ENCODE results near the gene ALDH8A1. TPM values are rescaled to one million over a fixed set of nuclear protein-coding genes. Genes with fewer than 3 reads are reported as not detected.

ALDH8A1 gene
- total RNA-seq, 1 experiment from 2014 or later, result not detected

DNA sequence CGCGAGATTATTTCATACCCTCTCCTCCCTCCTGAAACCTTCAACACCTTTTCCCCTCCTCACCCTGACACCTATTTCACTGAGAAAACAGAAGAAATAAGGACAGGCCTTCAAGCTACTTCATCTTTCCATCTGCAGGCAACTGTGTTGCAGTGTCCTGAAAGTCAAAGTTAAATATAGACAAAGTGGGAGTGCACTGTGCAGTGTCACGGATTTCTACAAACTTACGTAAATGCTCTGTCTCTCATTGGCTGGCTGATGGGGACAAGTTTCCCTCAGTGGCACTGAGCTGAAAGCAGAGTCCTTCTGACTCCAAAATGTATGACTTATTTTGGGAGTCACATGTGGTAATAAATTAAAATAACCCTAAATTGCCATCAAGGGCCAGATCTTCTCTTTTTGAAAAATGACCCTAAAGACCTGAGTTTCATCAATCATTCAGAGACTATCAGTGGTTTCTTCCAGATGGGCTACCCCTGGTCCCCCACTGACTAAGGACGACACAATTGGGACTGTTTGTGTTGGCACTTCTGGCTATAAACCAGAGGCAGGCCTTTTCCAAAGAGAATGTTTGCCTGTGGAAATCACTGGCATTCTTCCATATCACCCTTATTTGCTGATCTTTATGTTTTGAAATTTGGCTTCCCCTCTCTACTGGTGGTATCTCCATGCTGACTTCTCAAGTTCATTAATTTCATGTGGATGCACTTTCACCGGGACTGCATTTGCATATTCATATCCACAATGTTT is 21.6 kb downstream of the ALDH8A1 start:
- H2BK120ac ChIP-seq (ENCODE audit: low read depth, low read length, poor library complexity, severe bottlenecking), result no peak overlapping the region
- no peaks in the 10 kb centered on the region; a peak in 1 of 5 replicates for H3K9me3 Mint-ChIP-seq

More for the DNA sequence above, 21.6 kb downstream of the ALDH8A1 start:
- no peak for DNase-seq
- Mint-ChIP-seq H3K27me3 (ENCODE audit: low read depth) (no peaks in the 10 kb centered on the region; the same call in 1 of the 2 replicates), H3K4me3 (no peak overlapping the region), H3K36me3 (ENCODE audit: insufficient read depth in 1 of 3, low read depth in 3 of 3) (no peaks in the 10 kb centered on the region), H3K27ac (peak overlapping the region in 1 of 3 experiments; percentile 22; a peak in 1 of 7 replicates), H3K4me1 (no peaks in the 10 kb centered on the region; a peak in 1 of 4 replicates)
- no peak overlapping the region for H3K18ac ChIP-seq (ENCODE audit: insufficient read length, low read depth, low read length)
- WGBS (ENCODE audit: extremely low coverage, insufficient read length, low lambda C conversion rate), result no CpG with 5 or more reads among the region's 6 CpGs
- no peak overlapping the region for H4K8ac ChIP-seq (replicated peaks; ENCODE audit: insufficient read length, low read depth, low read length)
- H3K23ac ChIP-seq (ENCODE audit: insufficient read length, low read depth, low read length), result no peak overlapping the region
- no peak overlapping the region for H3K4me2 ChIP-seq (ENCODE audit: insufficient read depth, insufficient read length, low read length)
- H3K9me3 ChIP-seq (ENCODE audit: control insufficient read depth, low read depth, low read length), result no peaks in the 10 kb centered on the region
- H3T11ph ChIP-seq (ENCODE audit: low read length), result no peak overlapping the region
- no peak overlapping the region for H3K27ac ChIP-seq (ENCODE audit: insufficient read length, low read depth, low read length)
- no peaks in the 10 kb centered on the region for H4K20me1 ChIP-seq (ENCODE audit: control insufficient read depth, insufficient read depth, insufficient read length)
- no peaks in the 10 kb centered on the region for H3K27me3 ChIP-seq (ENCODE audit: insufficient read depth, low read length)
- no peak overlapping the region for H4K5ac ChIP-seq (ENCODE audit: insufficient read length, low read depth, low read length)
- TF ChIP-seq CTCF (conservative IDR thresholded peaks at IDR 0.05), result no peak
- H3K79me2 ChIP-seq (ENCODE audit: insufficient read depth, low read length), result no peaks in the 10 kb centered on the region
- H3K4ac ChIP-seq (ENCODE audit: low read depth, low read length), result no peak overlapping the region
- no peak overlapping the region for H3K56ac ChIP-seq (ENCODE audit: insufficient read length, low read depth, low read length)
- H3K4me1 ChIP-seq (ENCODE audit: insufficient read depth, low read length), result no peaks in the 10 kb centered on the region
- H4K91ac ChIP-seq (ENCODE audit: insufficient read length, low read depth, low read length), result no peak overlapping the region
- no peak overlapping the region for H2BK20ac ChIP-seq (ENCODE audit: low read depth, low read length, poor library complexity, severe bottlenecking)
- H3K79me1 ChIP-seq (ENCODE audit: insufficient read depth, low read depth, low read length, poor library complexity, severe bottlenecking), result no peaks in the 10 kb centered on the region
- H3K9ac ChIP-seq (ENCODE audit: extremely low read depth, insufficient read length, low read length), result no peak overlapping the region
- no peak overlapping the region for H2BK5ac ChIP-seq (ENCODE audit: insufficient read length, low read length)
- H3K23me2 ChIP-seq (ENCODE audit: insufficient read length, low read depth, low read length, poor library complexity, severe bottlenecking), result no peaks in the 10 kb centered on the region
- H2BK15ac ChIP-seq (ENCODE audit: low read depth, low read length), result no peak overlapping the region
- H3K14ac ChIP-seq (ENCODE audit: insufficient read depth, low read length), result no peak overlapping the region
- H2BK12ac ChIP-seq (ENCODE audit: insufficient read length, low read depth, low read length), result no peak overlapping the region
- H2AFZ ChIP-seq (ENCODE audit: low read length), result no peak overlapping the region
- H2AK5ac ChIP-seq (ENCODE audit: insufficient read length, low read length), result no peak overlapping the region
